GM20000 (cell line): Measurements from ENCODE around the gene OAT.

Experiments
- DNase-seq: peaks from one replicate; pipeline ENCODE4 v3.0.0; 2012; ENCODE audit warnings: low spot score
- TF ChIP-seq, protein P1 (sequence below): IDR thresholded peaks from 2 replicates; pipeline ENCODE4 v1.5.1; 2012; ENCODE audit warnings: mild to moderate bottlenecking, control low read depth; ENCODE audit errors: extremely low read depth, missing control alignments

The OAT gene

DNA sequence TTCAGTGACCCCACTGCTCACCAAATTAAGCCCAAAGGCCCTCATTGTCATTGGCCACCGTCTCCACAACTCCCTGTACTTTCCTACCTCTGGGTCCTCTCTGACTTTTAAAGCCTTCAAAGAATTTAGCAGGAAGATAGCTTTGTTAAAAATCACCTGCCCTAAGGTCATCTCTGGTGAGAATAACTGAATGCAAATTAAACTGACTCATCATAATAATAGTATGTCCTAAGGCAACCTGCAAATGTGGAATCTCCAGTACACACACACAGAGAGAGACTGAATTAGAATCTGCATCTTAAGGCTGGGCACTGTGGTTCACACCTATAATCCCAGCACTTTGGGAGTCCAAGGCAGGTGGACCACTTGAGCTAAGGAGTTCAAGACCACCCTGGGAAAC is 24.1 kb downstream of the OAT start:
- TF ChIP-seq, protein P1, sequence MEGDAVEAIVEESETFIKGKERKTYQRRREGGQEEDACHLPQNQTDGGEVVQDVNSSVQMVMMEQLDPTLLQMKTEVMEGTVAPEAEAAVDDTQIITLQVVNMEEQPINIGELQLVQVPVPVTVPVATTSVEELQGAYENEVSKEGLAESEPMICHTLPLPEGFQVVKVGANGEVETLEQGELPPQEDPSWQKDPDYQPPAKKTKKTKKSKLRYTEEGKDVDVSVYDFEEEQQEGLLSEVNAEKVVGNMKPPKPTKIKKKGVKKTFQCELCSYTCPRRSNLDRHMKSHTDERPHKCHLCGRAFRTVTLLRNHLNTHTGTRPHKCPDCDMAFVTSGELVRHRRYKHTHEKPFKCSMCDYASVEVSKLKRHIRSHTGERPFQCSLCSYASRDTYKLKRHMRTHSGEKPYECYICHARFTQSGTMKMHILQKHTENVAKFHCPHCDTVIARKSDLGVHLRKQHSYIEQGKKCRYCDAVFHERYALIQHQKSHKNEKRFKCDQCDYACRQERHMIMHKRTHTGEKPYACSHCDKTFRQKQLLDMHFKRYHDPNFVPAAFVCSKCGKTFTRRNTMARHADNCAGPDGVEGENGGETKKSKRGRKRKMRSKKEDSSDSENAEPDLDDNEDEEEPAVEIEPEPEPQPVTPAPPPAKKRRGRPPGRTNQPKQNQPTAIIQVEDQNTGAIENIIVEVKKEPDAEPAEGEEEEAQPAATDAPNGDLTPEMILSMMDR, result no peak

DNA sequence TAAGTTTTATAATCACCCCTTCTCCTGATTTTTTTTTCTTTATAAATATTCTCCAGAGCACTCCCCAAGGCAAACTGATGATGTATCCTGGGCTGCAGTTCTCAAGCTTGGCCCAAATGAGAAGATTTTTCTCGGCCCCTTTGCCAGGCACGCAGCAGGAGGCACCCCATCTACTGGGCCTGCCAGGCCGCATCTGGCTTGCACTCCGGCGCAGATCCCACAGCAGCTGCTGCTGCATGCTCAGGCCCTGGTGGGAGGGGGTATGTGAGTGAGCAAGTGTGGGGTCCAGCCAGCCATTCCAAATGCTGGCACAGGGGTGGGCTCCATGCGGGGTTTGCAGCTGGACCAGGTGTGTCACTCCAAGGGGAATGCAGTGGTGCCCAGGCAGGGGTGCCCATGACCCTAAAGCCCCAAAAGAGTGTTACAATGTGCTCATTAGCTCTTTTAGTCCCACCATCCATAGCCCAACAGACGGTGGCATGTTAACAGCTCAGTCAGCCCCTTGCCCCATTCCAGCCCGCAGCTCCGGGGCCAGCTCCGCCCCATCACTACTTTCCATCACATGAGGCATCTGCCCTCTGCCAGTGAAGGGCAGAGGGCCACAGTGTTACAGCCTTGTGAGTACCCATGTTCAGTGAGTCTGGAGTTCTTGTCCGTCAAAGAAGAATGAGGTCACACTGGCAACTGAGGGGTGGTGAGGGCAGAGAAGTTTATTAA is 25.9 kb downstream of the OAT start:
- no peak for DNase-seq
- TF ChIP-seq, protein P1, result no peak

More for the DNA sequence above, 24.1 kb downstream of the OAT start:
- no peak for DNase-seq

DNA sequence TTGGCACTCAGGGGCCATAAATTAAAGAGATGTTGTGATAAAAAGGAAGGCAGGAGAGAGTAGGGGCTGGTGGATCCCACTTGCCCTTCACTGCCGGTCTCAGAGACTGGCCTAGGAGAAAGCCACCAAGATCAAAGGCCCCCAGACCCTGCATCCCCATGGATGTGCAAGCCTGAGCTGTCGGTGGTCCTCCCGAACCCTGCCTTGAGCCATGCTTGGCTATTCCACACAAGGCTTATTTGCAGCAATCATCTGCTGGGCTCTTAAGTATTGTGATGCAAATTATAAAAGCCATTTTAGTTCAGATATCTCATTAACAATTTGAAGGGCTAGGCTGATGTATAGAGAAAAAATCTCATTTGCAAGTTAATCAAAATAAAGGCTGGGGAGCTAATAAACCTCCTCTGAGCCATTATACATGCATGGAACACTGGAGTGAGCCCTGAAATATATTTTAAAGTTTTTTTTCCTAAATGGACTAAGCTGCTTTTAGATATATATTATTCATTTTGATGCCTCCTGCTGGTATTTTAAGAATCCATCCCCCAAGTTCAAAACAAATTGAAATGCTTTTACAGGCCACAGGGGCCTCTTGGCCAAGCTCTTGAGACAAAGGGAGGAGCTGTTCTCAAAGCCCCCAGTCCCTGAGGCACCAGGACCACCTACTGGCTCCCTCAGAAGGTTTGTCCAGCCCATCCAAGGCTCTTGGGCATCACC is 28.1 kb downstream of the OAT start:
- TF ChIP-seq, protein P1, result no peak
- DNase-seq, result no peak

DNA sequence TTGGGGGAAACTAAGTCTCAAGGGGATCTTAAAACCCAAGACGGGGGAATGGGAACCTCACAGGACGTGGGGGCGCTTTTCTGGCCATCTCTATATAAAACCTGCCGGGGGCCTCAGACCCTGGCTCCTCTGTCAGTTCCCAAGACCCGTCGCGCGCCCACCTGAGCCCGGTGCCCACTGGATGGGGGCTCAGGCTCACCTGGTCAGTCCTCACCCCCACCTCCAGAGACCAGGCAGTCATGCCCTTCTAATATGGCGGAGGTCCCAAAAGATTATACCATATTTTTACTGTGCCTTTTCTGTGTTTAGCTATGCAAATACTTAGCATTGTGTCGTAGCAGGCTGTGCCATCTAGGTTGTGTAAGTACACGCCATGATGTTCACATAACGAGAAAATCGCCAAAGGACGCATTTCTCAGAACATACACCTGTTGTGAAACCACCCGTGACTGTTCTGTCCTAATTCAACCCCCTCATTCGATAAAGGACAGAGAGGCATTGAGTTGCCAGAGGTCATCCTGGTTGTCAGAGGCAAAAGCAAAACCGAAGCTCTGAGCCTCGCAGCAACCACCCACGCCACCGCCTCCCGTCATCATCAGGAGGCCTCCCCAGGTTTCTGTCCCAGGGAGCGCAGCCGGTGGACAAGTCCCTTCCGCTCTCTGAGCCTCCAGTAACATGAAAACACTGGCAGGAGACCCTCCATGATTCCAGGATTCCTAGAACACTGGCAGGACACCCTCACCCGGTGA is 28.9 kb downstream of the OAT start:
- TF ChIP-seq, protein P1, result no peak
- no peak for DNase-seq

DNA sequence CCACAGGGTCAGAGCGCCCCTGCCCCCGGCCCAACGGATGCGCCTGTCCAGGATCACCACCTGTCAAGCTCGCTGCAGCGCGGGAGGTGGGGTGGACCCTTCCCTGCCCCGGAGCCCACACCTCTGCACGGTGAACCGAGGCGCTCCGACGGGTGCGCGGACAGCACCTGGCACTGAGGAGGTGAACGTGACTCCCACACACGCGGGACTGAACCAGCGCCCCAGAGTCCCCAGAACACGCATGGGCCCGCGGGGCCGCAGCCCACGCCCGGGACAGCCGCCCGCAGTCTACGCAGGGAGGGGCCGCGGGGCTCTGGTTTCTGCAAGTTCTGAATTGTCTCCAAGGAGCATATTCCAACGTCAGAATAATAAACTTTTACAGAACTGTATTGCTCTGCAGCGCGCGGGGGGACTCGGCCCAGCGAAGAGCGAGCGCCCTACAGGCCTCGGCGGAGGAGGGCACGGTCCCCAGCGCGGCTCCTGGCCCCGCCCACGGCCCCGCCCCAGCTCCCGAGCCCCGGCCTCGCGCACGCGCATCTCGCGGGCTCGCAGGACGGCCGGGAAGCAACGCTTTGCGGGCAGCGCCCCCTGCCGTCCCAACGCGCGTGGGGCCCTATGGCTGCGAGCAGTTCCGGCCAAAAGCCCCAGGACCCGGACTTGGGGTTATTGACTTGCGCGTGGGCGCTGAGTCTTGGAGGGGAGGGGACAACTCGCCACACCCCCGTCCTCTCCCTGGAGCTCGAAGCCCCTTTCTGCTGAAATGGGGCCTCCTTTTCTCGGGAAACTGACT is 29.7 kb downstream of the OAT start:
- TF ChIP-seq, protein P1, result peak; percentile 98
- DNase-seq, result peak; percentile 98

DNA sequence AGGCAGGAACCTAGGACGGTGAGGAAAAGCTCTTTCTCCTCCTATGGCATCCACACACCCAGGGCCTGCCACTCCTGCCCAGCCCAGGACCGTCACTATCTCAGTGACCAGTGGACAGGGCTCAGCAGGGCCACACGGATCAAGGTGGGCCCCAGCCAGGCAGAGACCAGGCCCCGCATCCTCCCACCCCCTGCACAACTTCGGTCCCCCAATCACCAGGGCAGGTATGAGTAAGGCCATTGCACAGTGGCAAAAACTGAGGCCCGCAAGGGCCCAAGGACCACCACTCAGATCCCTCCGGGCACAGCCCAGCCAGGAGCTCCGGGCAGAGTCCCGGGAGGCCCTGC is 30.3 kb downstream of the OAT start:
- TF ChIP-seq, protein P1, result no peak
- peak; percentile 19 for DNase-seq
